ENCODE measurements around the gene SUSD1.
A peak's percentile ranks its signal among the peaks of the same experiment; 100 is the strongest.
"Not testable (repeated sequence)": the region's sequence is repeated elsewhere in the genome, so short reads cannot be mapped to it uniquely, and the experiment has no call there.

SUSD1 gene

DNA sequence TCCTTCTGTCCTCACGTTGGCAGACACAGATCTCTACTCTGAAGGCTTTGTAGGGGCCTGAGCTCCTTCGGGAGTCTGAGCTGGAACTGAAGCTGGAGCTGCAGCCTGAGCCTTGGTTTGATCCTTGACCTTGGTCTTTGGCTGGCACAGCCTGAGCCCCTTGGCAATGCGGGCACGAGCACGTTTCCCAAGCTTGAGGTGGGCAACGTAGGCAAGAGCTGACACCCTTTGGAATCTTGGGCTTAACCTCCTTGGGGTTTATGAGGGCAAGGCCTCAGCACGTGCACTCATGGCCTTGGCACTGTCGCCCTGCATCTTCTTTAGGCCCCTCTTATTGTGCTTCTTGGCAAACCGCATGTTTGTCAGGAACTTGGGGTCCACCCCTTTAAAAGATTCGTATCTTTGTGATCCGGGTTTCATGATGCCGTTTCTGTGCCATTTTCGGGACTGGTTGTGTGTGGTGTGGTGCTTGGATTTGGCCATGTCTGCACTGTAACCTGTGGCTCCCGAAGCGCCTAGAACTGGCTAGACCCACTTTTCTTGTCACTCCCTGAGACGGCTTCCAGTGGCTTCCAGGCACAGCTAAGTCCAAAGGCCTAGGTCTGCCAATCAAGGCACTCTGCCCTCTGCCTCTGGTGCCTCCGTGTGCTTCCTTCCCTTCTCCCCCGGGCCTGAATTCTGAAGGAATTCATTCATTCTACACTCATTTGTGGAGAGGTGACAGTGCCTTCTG lies 1.4 kb downstream of the SUSD1 start:
- DNase-seq: no peak

DNA sequence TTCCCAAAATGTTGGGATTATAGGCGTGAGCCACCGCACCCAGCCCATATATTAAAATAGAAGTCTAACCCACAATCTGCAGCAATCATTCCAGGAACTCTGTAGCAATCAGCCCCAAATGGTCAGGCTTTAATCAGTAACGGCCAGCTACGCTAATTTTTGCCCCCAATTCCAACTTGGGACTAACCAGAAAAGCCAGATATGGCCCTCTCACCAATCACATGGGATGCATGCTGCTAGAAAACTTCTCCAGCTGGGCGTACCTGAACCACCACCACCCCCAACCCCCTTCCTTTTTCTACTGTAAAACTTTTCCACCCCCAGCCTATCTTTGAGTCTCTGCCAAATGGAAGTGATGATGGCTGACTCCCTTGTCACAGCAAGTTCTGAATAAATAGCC lies 4.1 kb downstream of the SUSD1 start:
- no peak for DNase-seq

DNA sequence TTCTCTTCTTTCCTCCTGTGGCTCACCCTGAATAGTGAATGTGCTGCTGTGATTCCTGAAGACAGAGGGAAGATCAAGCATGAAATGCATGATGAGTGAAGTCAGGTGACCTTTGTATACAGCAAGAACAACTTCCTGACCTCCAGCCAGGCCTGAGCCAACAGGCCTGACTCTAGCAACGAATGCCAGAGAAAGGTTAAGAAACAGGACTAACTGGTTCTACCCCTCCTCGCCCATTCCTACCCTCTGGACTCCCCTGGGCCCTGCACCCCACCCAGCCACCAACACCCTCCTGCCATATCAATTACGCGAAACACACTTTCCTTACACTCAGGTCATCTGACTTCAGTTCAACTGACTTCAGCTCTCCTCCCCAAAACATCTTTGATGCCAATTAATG lies 4.9 kb downstream of the SUSD1 start:
- DNase-seq: no peak

DNA sequence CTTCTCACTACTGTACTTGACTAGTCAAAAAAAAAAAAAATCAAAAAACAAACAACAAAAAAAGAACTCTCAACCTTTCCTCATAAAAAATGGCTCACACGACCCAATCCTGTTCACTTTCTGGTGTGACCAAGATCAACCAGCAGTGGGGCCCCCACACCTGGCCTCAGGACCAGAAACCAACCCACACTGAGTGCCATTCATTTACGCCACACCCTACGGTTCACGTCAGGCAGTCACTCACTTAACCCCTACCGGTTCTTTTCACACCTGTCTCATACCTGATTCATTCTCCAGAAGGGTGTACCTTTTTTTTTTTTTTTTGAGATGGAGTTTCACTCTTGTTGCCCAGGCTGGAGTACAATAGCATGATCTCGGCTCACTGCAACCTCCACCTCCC lies 5.7 kb downstream of the SUSD1 start:
- DNase-seq: no peak

DNA sequence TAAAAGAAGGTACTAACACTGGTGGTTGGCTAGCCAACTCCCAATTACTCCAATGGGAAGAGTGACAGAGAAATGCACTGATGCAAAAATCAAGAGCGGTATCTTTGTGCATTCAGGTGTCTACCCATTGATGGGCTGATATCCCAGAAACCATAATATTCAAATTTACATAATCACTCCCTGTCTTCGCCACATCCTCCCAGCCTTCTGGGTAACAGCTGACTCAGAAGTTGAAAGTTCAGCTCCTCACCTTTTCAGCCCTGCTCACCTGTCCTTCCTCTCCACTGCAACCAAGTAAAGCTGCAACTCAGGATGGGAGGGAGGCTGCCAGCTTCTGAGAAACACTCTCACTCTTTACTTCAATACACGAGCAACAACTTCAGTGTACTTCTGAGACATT lies 6.9 kb downstream of the SUSD1 start:
- peak; percentile 50 for DNase-seq

DNA sequence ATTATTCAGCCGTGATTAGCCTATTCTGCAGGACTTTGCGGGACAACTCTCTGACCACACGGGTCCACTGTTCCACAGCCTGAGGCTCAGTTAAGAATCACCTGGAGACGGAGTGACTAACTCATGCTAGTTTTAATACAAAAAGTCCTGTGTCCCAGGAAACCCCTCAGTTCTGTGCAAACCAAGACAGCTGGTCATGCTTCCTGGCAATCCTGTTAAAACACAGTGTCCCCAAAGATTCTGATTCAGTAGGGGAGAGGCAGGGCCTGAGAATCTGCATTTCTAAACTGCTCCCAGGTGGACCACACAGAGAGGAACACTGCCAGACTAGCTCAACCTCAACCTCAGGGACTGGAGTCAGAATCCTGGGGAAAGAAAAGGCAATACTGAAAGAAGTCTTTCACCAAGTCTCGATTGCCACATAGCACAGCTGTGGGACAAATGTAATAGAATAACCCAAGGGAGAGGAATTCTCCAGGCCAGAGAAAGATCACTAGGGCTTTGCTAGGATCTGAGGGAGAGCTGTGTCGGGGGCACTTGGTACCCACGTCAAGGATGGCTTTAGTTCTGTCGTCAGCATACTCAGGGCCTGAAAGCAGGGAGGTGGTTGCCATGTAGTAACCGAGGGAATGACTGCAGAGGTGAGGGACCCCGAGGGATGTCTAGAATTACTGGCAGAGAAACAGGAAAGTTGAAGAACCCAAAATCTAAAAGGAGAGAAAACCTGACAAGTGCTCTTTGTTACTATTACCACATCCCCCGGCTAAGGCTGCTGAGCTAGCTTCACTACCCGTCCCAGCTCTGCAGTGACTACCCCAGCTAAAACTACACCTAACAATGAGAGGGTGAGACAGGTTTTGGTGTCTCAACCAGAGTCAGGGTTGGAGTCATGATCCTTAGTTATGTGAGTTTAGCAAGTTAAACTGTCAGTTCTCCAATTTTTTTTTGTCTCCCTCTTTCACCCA lies 8.6 kb downstream of the SUSD1 start:
- DNase-seq: no peak

DNA sequence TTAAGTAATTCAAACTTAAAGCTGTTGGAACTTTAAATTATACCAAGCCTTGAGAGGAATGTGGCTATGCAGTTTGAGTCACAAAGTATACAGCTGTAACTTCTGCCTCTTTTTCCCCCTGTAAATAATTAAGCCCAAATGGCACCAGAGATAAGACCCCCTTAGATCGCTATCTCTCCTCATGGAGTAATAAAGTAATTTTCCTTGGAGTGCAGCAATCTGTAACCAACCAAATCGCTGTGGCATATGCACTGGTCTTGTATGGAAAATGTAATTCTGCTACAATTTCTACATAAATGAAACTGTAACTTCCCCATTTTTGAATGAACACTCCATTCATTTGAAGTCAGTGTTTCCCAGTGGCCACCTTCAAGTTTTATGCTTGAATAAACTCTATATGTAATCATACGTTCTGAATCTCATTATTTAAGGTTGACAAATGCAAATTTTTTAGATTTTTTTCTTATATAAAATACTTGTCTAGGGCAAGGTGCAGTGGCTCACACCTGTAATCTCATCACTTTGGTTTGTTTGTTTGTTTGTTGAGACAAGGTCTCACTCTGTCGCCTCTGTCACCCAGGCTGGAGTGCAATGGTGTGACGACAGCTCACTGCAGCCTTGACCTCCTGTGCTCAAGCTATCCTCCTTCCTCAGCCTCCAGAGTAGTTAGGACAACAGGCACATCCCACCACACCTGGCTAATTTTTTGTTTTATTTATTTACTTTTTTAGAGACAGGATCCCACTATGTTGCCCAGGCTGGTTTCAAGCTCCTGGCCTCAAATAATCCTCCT lies 12.3 kb downstream of the SUSD1 start:
- DNase-seq: no peak

DNA sequence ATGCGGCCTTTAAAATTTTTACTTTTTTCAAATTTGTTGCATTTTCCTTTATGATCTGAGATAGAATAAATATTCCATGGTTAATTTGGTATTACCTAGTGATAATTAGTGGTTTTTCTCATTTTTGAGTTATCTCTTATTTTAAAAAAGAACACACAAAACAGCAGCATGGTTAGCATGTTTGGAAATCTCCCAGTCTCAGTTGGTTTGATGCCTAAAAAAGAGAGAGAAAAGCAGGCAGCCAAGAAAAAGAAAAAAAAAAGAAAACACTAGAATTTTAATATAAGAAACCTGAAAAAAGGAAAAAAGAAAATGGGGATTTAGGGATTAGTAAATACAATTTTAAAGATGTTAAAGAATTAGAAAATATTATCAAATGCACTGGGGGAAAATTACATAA lies 15.3 kb downstream of the SUSD1 start:
- DNase-seq: no peak

DNA sequence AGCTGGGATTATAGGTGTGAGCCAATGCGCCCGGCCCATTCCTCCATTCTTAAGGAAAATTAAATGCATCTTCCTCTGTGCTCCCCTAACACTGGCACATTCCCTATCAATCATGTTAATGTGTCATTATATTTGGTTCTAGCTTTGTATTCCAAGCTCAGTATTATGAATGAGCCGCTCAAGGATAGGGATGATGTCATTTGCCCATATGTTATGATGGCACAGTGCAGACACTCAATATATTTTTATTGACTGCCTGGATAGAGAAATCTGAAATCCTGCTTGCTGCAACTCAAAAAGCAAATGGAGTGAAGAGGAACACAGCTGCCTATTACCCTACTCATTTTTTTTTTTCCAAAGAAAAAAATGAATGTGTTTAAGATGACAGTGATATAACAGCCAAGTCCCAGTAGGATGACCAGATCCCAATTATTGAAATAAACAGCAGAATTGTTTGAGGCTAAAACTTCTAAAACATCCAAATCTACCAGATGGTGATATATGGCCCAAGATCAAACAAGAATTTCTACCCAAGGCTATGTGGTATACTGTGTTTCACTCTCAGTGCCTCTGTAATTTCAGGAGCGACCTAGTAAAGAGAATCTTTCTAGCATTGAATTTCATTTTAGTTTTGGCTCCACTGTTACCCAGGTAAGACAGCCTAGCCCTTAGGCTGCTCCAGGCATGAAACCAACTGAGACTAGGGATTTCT lies 16.3 kb downstream of the SUSD1 start:
- no peak for DNase-seq

DNA sequence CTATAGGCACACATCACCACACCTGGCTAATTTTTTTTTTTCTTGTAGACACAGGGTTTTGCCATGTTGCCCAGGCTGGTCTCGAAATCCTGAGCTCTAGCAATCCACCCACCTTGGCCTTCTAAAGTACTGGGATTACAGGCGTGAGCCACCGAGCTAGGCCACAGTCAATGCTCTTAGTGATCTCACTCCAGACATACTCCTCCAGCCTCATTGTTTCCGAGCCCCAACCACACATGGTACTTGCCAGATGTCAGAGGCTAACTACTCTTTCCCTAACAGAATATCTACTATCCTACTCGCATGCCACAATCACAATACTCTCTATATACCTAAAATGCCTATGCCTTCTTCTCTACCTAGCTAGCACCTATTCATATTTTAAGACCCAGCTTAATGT lies 17.1 kb downstream of the SUSD1 start:
- DNase-seq: no peak

DNA sequence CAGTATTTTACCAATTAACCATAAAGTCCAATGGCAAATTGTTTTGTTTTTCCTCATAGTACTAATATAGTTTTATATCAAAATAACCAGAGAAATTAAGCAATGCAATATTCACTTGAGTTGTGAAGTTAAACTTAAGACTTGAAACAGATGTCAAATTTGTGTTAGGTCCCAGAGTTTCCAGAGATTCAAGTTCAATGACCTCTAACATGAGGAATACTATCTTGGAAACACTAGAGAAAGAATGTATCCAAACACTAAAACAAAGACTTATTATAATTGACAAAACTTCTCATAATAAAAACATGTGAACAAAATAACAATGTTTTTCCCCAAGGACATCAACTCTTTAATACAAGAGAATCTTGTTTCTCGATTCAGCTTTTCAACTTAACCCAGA lies 18.0 kb downstream of the SUSD1 start:
- no peak for DNase-seq

DNA sequence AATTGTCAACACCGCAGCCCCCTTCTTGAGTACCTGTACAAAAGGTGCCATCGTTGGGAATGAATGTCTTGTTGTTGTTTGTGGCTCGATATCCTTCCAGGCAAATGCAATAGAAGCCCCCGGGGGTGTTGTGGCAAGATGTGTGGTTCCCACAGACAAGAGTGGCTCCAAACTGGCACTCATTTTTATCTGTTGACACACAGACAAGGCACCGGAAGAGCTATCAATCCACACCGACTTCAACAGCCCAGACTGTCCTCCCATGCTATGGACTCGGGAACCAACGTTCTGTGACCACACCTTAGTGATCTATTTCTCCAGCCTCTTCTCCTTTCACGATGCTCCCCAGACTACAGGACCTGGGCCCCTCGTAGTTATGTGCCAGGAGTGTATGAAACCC lies 25.9 kb downstream of the SUSD1 start:
- DNase-seq: no peak

DNA sequence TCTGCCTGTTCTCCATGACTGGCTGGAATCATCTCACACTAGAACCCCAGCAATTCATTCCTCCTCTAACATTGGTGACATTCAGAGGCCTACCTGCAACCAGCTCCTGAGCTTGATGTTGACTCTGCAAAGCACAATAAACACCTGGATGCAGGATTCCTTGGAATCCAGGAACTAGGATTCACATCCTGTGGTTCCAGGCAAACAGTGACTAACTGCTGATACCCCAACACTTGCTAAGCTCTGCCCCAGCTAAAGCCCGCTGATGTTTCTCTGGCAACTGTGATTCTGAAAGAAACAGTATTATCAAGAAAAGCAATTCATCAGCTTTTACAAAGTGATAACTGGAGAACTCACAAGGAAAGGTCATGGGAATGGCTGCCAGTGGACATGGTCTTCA lies 29.2 kb downstream of the SUSD1 start:
- DNase-seq: no peak

DNA sequence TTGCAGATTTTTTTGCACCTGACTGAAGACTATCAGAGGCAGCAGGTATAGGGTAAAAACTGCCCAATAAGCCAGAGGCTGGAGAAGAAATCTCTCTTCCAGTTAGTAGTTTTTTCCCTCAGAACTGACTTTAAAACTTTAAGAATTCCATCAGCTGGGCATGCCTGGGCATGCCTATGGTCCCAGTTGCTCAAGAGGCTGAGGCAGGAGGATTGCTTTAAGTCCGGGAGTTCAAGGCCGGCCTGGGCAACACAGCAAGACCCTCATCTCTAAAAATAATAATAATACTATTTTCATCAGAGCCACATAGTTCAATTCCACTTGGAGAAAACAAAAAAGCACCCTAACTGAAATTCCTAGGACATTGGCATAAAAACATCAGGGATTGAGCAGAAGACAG lies 30.3 kb downstream of the SUSD1 start:
- DNase-seq: no peak

DNA sequence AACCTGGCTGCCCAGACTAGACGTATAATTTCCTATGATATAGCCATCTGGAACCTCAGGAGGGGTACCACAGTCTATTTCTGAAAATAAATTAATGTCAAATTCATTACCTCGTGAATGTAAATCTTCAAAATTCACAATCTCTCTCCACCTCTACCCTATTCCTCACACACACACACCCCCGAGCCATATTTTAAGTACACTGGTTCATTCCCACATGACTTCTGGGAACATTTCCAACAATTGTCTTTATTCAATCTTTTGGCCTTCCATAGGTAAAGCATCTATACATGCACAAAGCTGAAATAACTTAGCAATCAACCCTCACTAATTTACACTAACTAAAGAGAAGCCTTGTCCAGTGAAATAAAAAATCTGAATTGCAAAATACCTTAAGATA lies 32.7 kb downstream of the SUSD1 start:
- no peak for DNase-seq

DNA sequence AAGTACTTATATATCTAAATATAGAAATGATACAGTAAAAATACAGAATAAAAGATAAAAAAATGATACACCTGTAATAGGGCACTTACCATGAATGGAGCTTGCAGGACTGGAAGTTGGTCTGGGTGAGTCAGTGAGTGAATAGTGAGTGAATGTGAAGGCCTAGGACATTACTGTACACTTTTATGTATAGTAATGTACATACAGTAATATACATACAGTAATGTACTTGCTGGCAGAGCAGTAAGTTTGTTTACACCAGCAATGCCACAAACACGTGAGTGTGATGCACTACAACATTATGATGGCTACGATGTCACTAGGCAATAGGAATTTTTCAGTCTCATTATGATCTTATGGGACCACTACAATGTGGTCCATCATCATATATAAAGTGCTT lies 34.2 kb downstream of the SUSD1 start:
- DNase-seq: no peak

DNA sequence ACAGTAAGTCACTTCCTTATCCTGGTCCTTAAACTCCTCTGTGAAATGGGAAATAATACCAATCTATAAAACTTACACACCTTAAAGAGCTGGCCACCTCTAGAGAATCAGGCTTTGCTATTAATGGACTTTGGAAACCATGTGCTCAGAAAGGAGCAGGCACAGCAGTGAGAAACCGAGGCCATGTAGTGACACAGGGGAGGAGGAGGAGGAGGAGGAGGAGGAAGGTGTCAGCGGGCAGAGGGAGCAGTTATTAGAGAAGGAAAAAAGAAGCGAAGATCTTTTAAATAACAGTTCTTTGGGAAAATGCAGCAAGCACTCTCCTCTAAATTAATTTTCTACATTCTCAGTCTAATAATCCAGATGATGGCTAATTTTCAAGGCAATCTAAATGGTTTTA lies 38.0 kb downstream of the SUSD1 start:
- no peak for DNase-seq

DNA sequence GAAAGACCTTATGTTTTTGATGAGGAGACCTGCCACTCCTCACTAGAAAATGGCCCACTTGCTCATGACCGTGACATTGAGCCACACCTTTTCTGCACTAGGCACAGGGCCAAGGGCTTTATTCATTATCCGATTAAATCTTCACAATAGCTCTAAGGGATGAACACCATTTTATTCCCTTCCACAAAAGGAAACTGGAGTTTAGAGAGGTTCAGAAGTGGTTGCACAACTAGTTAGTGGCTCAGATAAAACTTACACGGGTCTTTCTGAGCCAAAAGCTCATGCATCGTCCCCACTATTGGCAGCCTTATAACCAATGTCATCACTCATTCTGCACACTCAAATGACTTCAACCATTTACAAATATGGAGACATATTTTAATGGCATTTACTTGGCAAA lies 39.4 kb downstream of the SUSD1 start:
- no peak for DNase-seq

DNA sequence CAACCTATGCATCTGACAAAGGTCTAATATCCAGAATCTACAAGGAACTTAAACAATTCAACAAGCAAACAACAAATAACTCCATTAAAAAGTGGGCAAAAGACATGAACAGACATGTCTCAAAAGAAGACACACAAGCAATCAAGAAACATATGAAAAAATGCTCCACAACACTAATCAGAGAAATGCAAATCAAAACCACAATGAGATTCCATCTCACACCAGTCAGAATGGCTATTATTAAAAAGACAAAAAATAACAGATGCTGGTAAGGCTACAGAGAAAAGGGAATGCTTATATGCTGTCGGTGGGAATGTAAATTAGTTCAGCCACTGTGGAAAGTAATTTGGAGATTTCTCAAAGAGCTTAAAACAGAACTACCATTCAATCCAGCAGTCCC lies 41.3 kb downstream of the SUSD1 start:
- not testable (repeated sequence) for DNase-seq

DNA sequence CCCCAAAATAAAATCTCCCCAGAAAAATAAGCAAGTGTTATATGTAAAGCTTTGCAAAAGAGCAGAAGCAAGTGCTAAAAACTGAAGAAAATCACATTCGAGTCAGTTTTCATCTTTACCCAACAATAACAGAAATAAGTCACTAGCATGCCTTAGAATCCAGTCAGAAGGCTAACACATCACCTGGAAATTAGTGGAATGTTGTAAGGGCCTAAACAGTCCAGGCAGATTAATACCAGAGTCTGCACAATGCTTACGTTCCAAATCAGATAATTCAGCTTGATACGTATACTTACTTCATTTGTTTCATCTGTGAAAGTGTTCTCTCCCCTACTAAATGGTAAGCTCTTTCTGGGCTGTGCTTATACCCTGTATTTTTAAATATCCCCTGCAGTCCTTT lies 42.7 kb downstream of the SUSD1 start:
- no peak for DNase-seq

DNA sequence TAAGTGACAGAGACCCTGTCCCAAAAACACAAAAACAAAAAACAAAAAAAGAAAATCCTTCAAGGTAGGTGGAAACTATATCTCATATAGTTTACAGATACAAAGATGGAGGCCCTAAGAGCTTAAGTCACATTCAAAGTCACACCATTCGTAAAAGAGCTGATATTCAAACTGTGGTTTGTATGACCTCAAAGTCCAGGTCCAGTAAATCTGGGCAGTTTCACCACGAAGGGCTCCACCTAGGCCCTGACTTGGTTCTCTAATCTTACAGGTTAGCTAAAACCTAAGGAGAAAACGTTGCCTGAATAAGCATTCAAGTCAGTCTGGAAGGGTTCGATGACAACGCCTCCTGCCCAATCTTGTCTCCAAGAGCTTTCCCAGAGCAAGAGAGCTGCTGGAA lies 44.1 kb downstream of the SUSD1 start:
- no peak for DNase-seq

DNA sequence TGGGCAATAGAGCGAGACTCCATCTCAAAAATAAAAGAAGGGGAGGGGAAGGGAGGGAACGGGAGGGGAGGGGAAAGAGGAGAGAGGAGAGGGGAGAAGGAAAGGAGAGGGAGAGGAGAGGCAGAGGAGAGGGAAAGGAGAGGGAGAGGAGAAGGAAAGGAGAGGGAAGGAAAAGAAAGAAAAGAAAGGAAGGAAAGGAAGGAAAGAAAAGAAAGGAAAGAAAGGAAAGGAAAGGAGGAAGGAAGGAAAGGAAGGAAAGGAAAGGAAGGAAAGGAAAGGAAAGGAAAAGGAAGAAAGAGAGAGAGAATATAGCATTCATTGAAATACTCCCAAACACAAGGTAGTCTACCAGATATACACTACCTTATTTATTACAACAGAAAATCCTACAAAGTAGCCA lies 44.8 kb downstream of the SUSD1 start:
- no peak for DNase-seq

DNA sequence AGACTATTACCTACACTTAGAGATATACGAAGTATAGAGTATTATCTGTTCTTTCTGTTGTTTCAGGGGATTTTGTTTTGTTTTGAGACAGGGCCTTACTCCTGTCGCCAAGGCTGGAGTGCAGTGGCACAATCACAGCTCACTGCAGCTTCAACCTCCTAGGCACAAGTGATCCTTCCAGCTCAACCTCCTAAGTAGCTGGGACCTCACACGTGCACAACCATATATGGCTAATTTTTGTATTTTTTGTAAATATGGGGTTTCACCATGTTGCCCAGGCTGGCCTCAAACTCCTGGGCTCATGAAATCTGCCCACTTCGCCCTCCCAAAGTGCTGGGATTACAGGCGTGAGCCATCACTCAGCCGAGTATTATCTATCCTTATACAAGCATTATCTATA lies 45.9 kb downstream of the SUSD1 start:
- DNase-seq: no peak

Data from CD4-positive, alpha-beta T cell treated with Interleukin-4 for 4 hours (primary cell).